ENCODE results near the gene C19orf67. TPM values are rescaled to one million over a fixed set of nuclear protein-coding genes. Genes with fewer than 3 reads are reported as not detected.

C19orf67 gene
- total RNA-seq, 3 donors from 2014 or later, result not detected

- Histone ChIP-seq H3K4me3 (no peak overlapping the region), H3K27ac (peak overlapping the region; percentile 54 to 55), H3K27me3 (no peaks in the 10 kb centered on the region), H3K9me3 (no peaks in the 10 kb centered on the region), H3K36me3 (no peaks in the 10 kb centered on the region), H3K4me1 (peaks cover 0 to 8% of the 10 kb centered on the region in 2 donors)
- TF ChIP-seq POLR2A (IDR thresholded peaks at IDR 0.05) (no peak), POLR2AphosphoS5 (IDR thresholded peaks at IDR 0.05) (no peak), CTCF (IDR thresholded peaks at IDR 0.05) (no peak)
- intact Hi-C loops (cut with DNase I; ENCODE audit: low total_unique reads), result no loop called here
- DNase-seq (ENCODE audit: low spot score in 2 of 2), result no peak
Measured at GRCh38 chr19:14107581-14108461, 22.2 kb upstream of the C19orf67 start.

- H3K27ac ChIP-seq, result peak overlapping the region in 1 of 2 donors; percentile 55
- no peak overlapping the region for H3K4me3 ChIP-seq
- H3K9me3 ChIP-seq, result no peaks in the 10 kb centered on the region
- no peaks in the 10 kb centered on the region for H3K4me1 ChIP-seq
- TF ChIP-seq CTCF (IDR thresholded peaks at IDR 0.05), result no peak
- H3K36me3 ChIP-seq, result no peaks in the 10 kb centered on the region
- intact Hi-C loops (cut with DNase I; ENCODE audit: low total_unique reads), result no loop called here
- no peaks in the 10 kb centered on the region for H3K27me3 ChIP-seq
- no peak for DNase-seq (ENCODE audit: low spot score in 2 of 2)
Measured at GRCh38 chr19:14106840-14107239, 21.3 kb upstream of the C19orf67 start.

GRCh38 chr19:14105680-14106079 is 20.1 kb upstream of the C19orf67 start:
- no peaks in the 10 kb centered on the region for H3K36me3 ChIP-seq

GRCh38 chr19:14103310-14103709 is 17.7 kb upstream of the C19orf67 start:
- Histone ChIP-seq H3K27me3 (no peaks in the 10 kb centered on the region), H3K36me3 (no peaks in the 10 kb centered on the region), H3K4me1 (no peaks in the 10 kb centered on the region), H3K4me3 (no peak overlapping the region), H3K27ac (peak overlapping the region in 1 of 2 donors; percentile 4), H3K9me3 (no peaks in the 10 kb centered on the region)
- TF ChIP-seq CTCF (IDR thresholded peaks at IDR 0.05), result no peak
- TF ChIP-seq POLR2AphosphoS5 (IDR thresholded peaks at IDR 0.05), result no peak
- TF ChIP-seq POLR2A (IDR thresholded peaks at IDR 0.05), result no peak
- intact Hi-C loops (cut with DNase I; ENCODE audit: low total_unique reads), result no loop called here
- no peak for DNase-seq (ENCODE audit: low spot score in 2 of 2)

More at GRCh38 chr19:14105680-14106079, 20.1 kb upstream of the C19orf67 start:
- Histone ChIP-seq H3K27ac (no peak overlapping the region), H3K4me1 (no peaks in the 10 kb centered on the region), H3K9me3 (no peaks in the 10 kb centered on the region), H3K4me3 (no peak overlapping the region), H3K27me3 (no peaks in the 10 kb centered on the region)
- intact Hi-C loops (cut with DNase I; ENCODE audit: low total_unique reads), result no loop called here
- DNase-seq (ENCODE audit: low spot score in 2 of 2), result no peak
- TF ChIP-seq POLR2AphosphoS5 (IDR thresholded peaks at IDR 0.05) (no peak), POLR2A (IDR thresholded peaks at IDR 0.05) (no peak), CTCF (IDR thresholded peaks at IDR 0.05) (no peak)

- H3K27ac ChIP-seq, result peak overlapping the region; percentile 45 to 68
- no peak for DNase-seq (ENCODE audit: low spot score in 2 of 2)
- no peaks in the 10 kb centered on the region for H3K9me3 ChIP-seq
- no peak overlapping the region for H3K4me3 ChIP-seq
- H3K4me1 ChIP-seq, result no peaks in the 10 kb centered on the region
- intact Hi-C loops (cut with DNase I; ENCODE audit: low total_unique reads), result no loop called here
- H3K36me3 ChIP-seq, result no peaks in the 10 kb centered on the region
- no peaks in the 10 kb centered on the region for H3K27me3 ChIP-seq
- TF ChIP-seq POLR2AphosphoS5 (IDR thresholded peaks at IDR 0.05) (no peak), POLR2A (IDR thresholded peaks at IDR 0.05) (no peak), CTCF (IDR thresholded peaks at IDR 0.05) (no peak)
Measured at GRCh38 chr19:14102756-14103155, 17.2 kb upstream of the C19orf67 start.
